Esophagus muscularis mucosa (tissue), 2 donors: ENCODE data around the gene ZNF648.

ENCODE experiments used
- POLR2A ChIP-seq: fragments of 450-650 bp; IDR thresholded peaks from one replicate; pipeline ENCODE4 v1.6.1; 2017; ENCODE audit warnings: antibody characterized with exemption, moderate library complexity, mild to moderate bottlenecking, low read depth
- POLR2AphosphoS5 ChIP-seq, 2 donors: sonication (generic); formaldehyde crosslinking; IDR thresholded peaks; one replicate each; pipeline ENCODE4 v1.6.1; 2017; ENCODE audit warnings: antibody characterized with exemption in 2 of 2

- TF ChIP-seq POLR2A (no peak), POLR2AphosphoS5 (IDR thresholded peaks at IDR 0.05) (no peak)
Observed at GRCh38 chr1:182085726-182086125, 24.2 kb upstream of the ZNF648 start.
